Medulla oblongata (tissue), 1 donor: Measurements from ENCODE around the gene EXOC7.

Source experiments
- DNase-seq: peaks from one replicate; pipeline ENCODE4 v3.0.0-alpha.2; 2015; ENCODE audit errors: extremely low spot score

The EXOC7 gene

DNA sequence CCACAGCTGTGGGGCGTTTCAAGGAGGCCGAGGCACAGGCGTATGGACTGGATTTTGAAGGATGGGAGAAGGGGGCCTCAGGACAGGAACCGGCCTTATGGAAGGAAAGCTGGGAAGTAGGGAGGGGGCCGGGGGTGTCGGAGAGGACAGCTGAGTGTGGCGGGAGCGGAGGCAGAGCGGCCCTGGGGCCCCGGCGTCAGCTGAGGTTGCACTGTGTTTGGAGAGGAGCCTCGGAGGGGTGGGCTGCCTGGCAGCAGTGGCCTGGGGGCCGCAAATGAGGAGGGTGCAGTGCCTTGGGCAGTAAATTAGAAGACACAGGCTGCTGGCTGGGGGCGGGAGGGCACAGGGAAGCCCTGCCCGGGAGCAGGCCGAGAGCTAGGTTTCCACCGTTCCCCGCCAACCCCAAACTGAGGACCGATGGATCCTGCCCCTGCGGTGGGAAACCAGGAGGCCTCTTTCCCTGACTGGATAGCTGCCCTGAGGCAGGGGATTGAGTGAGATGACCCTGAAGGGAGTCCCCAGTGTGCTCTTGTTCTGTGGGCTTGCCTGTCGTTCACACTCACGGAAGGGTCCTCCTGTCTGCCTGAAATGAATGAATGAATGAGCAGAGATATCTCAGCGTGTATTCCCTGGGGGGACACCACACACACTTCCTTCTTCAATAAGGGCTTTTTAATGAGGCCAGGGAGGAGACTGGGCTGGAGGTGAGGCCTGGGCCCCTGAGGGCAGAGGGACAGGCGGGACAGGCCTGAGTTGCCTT, 19.0 kb upstream of the EXOC7 start:
- DNase-seq: no peak

DNA sequence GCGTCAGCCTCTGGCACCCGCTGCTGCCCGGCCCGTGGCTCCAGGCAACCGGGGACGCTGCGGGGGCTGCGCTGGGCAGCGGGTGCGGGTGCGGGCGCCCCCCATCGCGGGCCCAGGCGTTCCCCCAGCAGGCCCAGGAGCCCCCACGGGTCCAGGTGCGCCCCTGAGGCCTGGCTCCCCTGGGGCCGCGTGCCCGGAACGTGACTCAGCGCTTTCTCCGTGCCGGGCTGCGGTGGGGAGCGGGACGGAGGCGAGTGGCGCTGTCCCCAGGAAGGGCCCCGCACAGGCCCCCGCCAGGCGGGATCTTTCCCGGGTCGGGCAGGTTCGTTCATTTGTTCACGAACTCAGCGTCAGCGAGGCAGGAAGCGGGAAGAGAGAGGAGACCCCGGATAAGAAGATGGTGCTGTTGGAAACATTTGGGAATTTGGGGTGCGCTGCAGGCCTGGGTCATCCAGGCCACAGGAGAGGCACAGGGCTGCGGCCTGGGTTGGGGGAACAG, 18.4 kb upstream of the EXOC7 start:
- DNase-seq: no peak

DNA sequence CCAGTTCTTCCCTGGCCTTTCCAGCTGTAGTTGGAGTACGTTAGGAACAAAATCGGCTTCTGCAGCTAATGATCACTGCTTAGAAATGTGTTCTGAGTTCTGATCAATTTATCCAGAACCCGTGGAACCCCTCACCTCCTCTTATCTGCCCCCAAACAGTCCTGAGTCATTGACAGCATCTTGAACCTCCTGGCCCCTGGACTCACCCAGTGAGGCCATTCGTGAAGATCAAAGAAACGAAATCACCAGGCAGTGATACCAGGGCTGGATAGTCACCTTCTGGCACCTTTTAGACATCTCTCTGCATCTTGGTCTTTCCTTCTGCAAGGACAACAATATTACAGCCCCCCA, 17.0 kb upstream of the EXOC7 start:
- DNase-seq: no peak

DNA sequence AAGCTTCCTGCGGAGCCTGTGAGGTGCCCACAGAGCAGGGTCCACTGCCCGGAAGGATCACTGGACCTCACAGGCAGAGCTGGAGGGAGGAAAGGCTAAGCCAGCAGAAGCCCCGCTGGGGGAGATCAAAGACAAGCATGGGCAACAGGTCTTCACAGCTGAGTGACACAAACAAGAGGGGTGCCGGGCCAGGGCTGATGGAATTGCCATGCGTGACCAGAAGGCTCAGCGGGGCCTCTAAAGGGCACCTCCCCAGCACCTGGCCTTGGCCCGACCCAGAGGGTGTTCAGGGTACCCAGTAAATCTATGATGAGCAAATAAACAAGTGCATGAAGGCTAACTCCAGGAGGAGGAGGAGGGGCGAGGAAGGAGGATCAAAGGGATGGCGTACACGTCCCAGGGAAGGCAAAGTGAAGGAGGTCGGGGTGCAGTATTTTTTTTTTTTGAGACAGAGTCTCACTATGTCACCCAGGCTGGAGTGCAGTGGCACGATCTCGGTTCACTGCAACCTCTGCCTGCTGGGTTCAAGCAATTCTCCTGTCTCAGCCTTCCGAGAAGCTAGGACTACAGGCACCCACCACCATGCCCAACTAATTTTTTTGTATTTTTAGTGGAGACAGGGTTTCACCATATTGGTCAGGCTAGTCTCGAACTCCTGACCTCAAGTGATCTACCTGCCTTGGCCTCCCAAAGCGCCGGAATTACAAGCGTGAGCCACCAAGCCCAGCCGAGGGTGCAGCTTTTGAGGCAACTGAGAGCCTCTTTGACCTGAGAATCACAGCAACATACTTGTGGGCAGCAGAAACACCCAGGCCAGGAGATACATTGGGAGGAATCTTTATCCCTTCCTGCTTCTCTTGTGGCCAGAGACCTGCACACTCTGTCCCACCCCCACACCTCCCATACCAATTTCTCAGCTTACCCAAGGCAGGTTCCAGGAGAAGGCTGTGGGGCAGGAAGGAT, 16.1 kb upstream of the EXOC7 start:
- no peak for DNase-seq

DNA sequence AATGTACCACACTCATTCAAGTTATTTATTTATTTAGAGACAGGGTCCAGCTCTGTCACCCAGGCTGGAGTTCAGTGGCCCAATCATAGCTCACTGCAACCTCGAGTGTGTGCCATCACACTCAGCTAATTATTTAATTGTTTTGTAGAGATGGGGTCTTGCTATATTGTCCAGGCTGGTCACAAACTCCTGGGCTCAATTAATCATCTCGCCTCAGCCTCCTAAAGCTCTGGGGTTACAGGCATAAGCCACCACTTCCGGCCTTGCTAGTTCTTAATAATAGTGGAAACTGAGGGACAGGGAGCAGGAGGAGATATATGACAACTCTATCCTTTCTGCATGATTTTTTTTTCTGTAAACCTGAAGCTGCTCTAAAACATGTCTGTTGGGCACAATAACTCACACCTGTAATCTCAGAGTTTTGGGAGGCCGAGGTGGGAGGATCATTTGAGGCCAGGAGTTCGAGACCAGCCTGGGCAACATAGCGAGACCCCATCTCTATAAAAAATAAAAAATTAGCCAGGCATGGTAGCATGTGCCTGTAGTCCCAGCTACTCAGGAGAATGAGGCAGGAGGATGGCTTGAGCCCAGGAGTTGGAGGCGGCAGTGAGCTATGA, 11.7 kb upstream of the EXOC7 start:
- DNase-seq: no peak

DNA sequence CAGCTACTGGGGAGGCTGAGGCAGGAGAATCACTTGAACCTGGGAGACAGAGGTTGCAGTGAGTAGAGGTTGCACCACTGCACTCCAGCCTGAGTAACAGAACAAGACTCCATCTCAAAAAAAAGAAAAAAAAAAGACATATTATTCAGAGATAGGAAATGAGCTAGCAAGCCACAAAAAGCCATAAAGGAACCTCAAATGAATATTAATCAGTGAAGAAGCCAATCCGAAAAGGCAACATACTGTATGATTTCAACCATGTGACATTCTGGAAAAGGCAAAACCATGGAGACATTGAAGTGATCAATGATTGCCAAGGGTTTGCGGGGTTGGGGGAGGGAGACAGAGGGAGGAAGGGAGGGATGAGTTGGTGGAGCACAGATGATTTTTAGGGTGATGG, 8.4 kb upstream of the EXOC7 start:
- no peak for DNase-seq

DNA sequence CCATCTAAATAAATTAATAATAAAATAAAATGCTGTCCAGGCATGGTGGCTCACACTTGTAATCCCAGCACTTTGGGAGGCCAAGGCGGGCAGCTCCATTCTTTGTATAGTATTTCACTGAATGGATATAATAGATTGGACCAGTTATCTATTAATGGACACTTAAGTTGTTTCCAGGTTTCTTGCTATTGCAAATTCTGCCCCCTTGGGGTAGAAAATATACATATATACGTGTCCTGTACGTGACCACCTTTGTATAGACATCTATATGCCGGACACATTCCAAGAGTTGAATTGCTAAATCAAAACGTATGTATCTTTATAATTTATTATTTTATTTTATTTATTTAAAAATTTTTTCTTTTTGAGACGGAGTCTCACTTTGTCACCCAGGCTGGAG, 3.9 kb upstream of the EXOC7 start:
- no peak for DNase-seq

DNA sequence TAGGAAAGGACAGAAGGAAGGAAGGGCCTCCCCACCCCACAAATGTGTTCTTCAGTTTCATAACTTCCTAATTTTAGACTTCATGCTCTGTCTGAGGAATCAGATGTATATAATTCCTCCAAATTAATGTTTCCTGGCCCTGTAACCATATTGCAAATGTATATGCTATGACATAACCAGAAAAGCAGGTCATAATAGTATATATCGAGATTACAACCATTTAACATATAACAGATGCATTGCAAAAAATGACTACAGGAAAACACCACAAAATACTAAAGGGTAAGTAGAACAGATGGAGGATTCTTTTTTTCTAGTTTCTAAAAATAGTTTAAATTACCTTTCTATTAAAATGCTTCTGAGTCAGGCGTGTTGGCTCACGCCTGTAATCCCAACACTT, 3.1 kb upstream of the EXOC7 start:
- DNase-seq: no peak

DNA sequence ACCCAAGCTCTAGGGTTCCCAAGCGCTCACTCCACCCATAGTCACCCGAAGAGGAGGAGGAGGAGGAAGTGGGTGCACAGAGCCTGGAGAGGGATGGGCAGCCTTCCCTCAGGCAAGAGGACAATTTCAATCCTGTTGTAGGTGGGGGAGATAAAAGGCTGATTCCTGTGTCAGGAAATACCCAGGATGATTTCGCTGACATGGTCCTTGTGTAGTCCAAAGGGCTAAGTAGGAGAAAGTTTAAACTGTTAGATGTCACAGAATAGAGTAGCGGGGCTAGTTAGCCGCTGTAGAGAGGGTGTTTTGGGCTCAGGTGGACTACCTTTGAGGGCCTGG, 1.3 kb upstream of the EXOC7 start:
- no peak for DNase-seq

DNA sequence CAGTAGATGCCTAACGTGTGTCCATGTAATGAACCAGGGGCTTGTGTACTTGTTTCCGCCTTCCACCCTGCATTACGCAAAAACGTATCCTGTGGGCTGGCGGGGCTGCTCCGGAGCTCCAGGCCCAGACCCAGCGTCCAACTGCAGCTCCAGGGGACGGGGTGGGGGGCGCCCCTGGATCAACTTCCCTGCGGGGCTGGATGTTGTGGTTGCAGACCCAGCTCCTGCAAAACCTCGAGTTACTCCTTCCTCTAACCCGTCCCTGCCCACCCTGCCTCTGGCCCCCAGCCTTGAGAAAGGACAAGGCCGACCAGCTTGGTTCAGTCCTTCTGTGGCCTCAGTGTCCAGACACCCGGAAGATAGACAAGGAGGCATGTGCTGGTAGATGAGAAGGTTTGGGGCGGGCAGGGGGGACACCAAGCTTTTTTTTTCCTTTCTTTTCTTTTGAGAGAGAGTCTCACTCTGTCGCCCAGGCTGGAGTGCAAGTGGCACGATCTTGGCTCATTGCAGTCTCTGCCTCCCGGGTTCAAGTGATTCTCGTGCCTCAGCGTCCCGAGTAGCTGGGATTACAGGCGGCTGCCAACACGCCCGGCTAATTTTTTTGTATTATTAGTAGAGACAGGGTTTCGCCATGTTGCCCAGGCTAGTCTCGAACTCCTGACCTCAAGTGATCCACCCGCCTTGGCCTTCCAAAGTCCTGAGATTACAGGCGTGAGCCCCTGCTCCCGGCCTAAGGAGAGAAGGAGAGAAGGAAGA, 731 bp upstream of the EXOC7 start:
- no peak for DNase-seq

DNA sequence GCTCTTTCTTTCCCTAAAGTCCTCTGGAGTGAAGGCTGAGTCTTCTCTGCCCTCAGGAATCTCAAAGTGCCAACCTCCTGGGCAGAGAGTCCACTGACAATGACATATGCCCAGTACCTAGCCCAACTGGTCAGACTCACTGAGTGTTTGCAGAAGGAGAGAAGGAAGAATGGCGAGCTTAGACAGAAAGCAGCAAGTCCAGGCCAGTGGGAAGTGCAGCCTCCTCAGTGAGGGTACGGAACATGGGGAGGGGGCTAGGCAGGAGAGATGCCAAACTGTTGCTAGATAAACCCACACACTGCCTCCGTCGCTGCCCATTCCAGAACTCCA, 678 bp downstream of the EXOC7 start:
- no peak for DNase-seq

DNA sequence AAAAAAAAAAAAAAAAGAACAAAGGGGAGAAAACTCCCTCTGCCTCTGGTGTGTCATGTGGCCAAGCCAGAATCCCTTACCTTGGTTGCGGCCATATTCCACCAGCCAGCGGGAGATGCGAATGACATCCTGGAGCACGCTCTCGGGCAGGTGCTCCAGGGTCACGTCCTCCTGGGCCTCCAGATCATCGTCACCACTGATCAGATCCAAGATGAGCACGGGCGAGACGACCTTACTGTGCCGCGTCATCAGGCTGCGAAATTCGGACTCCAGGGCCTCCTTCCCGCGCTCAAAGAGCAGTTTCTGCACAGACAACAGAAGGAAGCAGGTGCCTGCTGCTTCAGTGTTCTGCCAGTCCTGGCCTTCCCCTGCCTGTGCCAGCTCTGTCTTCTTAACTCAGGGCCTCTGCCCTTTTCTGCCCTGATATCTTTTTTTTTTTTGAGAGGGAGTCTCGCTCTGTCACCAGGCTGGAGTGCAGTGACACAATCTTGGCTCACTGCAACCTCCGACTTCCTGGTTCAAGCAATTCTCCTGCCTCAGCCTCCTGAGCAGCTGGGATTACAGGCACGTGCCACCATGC, 5.8 kb downstream of the EXOC7 start:
- DNase-seq: no peak

DNA sequence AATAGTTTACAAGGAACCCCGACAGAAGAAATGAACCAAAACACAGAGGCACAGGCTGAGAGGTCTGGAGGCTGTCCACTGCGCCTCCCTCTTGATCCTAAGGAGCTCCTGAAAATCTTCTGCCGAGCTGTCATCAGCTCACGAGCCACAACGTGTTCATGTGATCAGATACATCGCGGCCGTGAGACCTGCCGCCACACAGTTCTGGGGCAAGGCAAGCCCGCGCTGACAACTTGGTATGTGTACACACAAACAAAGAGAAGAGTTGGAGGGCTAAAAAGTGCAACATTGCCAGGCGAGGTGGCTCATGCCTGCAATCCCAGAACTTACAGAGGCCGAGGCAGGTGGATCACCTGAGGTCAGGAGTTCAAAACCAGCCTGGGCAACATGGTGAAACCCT, 7.6 kb downstream of the EXOC7 start:
- DNase-seq: no peak

DNA sequence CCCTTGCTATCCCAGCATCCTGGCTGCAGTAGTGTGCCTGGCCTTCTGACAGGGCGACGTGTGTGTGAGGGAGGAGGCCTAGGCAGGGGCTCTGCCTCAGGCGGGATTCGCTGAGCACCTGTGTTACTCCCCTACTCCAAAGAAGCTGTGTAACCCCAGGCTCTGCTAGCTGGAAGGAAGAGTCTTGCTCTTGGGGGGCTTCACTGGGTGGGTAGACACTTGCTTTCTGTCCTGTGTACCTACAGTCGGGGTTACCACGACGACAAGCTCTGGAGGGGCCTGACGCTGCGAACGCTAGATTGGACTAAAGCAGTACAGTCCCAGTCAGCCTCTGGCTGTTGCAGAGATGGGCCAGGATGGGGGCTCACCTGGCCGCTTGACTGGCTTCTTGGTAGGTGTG, 9.5 kb downstream of the EXOC7 start:
- DNase-seq: no peak

DNA sequence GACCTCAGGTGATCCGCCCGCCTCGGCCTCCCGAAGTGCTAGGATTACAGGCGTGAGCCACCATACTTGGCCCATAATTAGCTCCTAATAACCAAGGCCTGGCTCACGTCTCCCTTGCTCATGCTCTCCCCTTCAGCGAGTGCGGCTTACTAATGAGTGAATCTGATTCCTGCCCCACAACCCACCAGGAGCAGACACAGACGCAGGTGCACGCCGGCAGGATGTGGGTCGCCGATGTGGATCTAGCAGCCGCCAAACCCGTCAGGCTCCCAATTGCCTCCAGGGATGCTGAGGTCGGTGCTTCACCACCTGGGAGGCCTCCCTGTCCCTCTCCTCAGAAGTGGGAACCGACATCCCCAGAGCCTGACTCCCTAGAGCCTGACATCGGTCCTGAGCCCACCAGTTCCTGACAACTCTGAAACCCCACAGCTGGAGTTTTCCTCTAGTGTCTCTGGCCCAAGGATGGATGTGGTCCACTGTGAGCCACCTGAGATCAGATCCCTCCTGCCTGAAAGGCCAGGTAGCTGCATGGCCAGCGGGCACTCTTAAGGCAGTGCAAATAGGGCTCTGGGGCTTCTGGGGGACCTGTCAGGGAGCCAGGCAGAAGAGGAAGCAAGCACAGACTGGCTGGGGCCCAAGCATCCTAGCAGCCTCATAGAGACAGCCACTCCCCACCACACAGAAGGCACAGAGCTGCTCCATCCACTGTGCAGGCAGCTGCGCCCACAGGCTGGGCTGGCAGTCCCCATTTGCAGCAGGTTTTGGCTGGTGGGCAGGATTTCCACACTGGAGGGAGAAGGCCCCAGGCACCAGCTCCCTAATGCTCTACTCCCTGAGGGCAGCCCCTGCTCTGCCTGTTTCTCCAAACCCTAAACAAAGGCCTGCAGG, 10.8 kb downstream of the EXOC7 start:
- DNase-seq: no peak

DNA sequence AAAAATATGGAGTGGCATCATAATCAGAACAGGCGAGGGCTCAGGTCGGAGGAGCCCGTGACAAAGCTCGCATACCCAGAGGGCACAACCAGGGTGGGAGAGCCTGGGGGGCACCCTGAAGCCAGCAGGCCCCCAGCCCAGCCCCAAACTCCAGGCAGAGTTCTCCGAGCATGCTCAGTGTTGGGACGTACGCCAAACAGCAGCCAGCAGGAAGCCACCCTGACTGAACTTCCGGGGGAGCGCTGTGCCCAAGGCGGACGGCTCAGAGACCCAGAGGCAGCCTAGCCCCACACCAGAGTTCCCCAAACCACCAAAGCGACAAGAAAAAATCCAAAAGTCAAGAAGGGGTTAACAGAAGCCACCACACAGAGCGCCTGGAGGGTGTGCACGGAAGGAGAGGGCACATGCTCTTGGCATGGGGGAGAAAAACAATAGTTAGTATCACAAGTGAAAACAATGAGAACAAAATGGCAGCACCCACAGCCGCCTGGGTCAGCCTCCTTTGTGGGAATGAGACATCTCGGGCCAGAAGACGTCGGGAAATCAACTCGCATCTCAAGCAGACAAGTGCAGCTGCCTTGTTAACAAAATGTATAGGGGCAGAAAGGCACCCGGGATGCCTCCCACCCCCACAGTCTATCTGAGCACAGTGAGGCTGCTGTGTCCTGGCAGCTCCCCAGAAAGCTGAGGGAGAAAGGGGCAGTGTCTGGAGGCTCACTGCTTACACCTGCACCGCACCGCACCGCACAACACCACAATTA, 11.9 kb downstream of the EXOC7 start:
- DNase-seq: no peak

DNA sequence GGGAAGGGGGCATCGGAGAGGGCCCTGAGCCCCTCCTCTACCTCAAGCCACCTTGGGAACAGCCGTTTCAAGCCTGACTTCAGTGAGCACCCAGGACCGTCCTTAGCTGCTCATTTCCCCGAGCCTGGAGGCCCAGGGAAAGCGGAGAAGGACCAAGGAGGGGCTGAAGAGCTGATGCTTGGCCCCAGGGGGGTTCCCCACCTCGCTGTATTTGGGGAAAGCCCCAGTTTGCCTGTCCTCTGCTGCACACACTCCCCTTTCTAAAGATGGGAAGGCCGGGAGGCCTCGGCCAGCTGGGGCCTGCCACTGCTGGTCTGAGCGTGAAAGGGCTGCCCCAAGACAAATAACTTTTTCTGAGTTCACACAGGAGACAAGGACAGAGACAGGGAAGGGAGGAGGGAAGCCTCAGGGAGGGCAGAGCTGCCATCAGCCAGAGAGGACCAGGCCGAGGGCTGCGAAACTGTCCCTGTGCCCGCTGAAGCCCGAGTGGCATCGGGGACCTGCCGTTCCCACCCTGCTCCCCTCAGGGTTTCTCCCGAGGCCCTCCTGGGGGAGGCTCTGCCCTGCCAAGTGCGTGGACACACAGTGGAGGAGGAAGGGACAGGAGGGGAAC, 13.0 kb downstream of the EXOC7 start:
- DNase-seq: no peak

DNA sequence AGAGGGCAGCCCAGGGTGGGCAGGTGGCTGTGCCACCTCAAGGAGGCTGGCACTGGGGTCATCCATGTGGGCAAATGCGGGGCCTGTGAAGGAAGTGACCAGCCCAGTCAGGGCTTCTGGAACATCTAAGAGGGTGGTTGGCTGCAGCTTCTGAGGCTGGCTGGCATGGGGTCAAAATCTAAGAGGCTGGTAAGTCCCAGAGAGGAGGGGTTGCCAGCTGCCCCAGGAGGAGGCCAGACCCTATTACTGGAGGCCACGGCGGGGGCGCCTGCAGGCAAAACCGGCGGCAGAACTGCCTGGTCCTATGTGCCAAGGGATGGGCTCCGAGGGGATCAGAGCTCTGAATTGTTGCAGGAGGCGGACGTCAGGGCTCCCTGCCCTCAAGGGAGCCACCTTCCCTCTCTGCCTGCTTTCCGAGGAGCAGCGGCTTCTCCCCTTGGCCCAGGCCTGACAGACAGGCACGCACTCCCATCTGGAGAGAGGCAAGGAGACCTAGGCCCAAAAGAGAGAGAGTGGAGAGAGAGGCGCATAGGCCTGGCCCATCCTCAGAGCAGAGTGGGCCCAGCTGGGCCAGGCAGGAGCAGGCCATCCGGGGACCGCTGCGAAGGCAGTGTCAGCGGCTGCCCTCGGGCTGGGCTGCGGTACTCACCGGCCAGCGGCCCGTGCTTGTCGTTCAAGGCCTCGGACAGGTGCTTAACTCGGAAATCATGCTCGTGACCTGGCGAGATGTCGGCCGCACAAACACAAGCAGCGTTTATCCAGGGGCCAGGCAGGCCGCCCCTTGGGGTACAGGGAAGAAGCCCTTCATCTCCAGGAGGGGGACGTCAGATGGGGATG, 13.7 kb downstream of the EXOC7 start:
- no peak for DNase-seq
